Glomerular endothelial cell (primary cell): ENCODE measurements around the gene SGSM2. TPM values are rescaled to one million over a fixed set of nuclear protein-coding genes. Genes with fewer than 3 reads are reported as not detected.

Source experiments
- DNase-seq: peaks from one replicate; pipeline ENCODE4 v3.0.0-alpha.2; 2011; ENCODE audit warnings: low read depth, low spot score; ENCODE audit errors: extremely low read depth
- total RNA-seq: library from RNA; depleted of rRNA; stranded (reverse); fragments of >200 nt; gene quantifications from 2 replicates; pipeline ENCODE4 v1.2.3, GENCODE V29; 2015

SGSM2 gene
- total RNA-seq, 1 donor from 2014 or later, result 61.4 TPM

DNA sequence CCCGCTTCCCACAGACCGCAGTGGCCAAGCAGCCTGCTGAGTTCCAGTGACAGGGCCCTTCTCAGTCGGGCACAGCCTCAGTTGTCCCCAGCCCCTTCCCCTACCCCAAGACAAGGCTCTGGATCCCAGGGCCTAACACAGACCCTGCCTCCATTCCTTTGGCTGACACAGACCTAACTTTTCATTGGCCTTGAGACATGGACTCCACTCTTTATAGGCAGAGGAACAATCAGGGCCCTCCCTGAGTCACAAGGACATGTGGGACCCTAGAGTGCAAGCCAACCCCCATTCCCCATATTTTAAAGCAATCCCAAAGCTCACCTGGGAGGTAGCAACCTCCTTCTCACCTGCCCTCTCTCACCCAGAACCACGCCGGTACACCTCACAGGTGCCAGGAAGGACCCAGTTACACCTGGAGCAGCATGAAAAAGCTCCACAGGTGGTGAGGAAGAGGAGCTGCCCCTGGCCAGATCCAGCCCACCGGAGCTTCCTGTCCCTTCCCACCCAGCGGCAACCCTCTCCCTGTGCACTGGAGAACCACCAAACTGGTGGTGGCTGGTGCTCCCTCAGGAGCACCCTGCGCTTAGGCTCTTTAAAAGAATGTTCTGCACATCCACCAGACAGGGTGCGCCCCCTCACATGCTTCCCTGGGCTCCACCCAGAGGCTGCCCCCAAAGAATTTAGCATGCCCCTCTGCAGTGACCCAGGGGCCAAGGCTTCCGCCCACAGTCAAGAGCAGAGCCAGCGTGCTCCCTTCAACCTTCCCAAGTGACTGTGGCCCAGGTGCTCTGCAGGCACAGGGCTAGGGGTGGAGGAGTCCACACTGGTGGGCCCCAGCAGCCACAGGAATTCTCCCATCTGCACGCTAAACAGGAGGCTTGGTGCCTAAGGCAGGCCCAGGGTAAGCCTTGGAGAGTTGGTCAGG, 60.2 kb downstream of the SGSM2 start:
- no peak for DNase-seq

DNA sequence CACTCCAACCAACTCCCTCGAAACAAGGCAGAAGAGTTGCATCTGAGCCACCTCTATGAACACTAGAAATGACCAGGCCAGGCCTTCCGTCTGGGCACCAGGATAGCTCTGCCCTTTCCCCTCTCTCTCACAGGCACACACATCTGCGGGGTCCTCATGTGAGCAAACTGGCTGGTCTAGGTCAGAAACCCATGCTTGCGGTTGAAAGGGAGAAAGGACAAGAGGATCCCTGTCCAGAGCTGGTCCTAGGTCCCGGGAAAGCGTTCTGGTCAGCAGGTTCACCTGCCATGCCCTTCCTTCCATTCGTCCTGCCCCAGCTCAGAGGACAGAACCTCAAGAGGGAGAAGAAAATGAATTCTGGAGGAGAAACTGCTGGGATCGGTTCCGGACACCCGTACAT, 60.9 kb downstream of the SGSM2 start:
- DNase-seq, result no peak

DNA sequence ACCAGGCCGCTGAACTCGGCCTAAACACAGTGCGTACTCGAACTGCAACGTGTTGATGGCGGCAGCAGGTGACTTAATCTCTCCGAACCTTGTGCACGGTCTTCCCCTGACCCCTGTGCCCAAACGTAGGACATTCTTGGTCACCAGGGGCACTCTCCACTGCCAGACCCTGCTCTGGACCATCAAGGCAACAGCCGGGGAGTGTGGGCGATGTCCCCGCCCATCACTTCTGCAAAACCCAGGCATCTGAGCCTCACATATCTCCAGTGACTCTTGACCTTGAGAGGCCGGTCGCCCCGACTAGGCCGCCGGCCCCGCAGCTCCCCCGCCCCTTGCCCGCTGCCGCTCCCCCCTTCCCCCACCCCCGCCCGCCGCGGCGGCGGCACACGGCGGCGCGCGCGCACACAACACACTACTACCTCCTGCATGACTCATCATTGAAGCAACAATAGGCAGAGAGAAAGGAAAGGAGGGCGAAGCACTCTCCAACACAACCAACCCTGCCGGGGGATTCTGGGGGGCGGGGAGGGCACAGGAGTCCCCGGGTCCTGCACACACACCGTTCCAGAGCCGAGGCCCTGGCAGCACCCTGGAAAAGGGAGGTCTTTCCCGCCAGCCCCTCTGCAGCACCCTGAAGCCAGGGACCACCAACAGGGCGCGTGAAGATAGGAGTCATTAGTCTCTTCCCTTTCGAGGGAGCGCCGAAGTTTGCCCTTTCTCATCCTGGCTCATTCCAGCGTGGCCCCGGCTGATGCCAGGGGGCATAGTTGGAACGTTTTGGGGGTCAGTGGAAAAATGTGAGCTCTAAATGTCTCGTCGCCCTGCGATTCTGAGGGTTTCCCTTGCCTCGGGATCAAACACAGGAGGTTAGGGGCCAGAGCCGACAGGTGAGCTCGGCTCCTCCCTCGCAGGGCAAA, 61.6 kb downstream of the SGSM2 start:
- DNase-seq, result no peak

DNA sequence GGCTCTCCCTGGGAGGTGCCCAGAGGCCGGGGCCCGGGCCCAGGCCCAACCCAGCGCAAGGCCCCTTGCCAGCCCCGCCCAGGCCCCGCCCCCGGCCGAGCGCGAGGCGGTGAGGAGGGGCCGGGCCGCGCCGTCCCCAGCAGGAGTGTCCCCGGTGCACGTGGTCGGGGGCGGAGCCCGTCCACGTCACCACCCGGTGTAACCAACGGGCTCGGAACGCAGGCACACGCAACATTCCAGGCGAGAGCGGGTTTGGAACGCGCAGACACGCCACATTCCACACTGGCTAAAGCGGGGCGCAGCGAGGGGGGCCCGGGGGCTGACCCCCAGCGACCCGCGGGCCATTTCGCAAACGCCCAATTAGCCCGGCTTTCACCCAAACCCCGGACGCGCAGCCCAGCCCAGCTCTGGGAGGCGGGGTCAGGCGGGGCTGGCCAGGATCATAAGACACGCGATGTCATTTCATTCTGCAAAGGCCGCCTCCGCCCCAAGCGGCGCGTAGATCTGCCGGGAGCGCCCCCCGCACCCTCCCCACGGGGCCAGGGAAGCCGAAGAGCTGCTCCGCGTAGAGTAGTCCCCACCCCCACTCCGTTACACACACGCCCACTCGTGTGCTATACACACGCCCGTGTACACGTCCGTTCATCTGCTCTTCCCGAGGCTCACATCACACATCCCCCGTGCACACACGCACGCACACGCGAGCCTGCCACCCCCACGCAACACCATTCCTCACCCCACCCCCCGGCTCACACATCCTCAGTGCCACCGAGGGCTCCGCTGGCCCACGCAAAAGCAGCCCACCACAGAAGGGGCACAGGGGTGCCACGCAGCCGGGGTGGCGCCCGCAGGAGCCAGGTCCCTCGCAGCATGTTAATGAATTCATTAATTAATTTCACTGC, 62.5 kb downstream of the SGSM2 start:
- DNase-seq, result no peak

DNA sequence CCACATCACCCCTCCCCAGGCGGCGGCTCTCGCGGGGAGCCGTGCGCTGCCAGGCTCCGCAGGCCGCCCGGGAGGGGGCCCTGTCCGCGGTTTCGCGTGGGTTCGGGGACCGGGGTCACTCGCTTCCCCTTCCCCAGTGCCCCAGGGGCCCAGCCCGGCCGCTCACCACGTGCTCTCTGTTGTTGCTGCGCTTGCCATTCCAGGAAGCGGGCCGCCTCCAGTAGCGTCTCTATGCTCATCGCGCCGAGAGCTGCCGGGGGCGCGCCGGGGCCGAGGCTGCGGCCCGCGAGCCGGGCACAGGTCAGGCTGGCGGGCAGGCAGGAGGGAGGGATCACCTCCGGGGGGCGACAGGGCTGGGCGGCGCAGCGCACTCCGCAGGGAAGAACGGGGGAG, 63.2 kb downstream of the SGSM2 start:
- DNase-seq, result no peak

DNA sequence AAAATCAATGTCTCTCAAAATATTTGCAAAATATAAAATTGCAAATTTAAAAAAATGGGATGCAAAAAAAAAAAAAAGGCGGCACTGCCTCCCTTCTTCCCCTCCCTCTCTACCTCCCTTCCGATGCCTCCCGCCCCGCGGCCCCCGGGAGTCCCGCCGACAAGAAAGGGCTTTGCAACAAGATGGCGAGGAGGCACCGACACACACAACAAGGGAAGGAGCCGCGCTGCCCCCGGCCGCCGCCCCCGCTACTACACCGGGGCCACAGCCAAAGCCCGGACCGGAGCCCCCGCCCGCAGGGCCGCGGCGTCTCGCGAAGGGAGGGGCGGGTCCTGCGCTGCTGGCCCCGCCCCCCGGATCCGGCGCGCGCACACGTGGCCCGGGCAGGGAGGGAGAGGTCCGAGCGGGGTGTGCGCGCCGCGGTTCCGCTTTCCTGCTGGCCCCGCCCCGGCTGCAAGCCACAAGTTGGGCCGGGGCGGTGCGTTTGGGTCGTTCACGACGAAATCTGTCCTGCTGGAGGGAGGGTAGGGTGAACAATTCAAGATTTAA, 63.6 kb downstream of the SGSM2 start, which contains the start of gene MNT:
TSS of gene MNT (minus strand) at position 184 of the 549 bp plus-strand sequence. CDS start 348 bp downstream, outside the sequence.
- DNase-seq, result no peak

DNA sequence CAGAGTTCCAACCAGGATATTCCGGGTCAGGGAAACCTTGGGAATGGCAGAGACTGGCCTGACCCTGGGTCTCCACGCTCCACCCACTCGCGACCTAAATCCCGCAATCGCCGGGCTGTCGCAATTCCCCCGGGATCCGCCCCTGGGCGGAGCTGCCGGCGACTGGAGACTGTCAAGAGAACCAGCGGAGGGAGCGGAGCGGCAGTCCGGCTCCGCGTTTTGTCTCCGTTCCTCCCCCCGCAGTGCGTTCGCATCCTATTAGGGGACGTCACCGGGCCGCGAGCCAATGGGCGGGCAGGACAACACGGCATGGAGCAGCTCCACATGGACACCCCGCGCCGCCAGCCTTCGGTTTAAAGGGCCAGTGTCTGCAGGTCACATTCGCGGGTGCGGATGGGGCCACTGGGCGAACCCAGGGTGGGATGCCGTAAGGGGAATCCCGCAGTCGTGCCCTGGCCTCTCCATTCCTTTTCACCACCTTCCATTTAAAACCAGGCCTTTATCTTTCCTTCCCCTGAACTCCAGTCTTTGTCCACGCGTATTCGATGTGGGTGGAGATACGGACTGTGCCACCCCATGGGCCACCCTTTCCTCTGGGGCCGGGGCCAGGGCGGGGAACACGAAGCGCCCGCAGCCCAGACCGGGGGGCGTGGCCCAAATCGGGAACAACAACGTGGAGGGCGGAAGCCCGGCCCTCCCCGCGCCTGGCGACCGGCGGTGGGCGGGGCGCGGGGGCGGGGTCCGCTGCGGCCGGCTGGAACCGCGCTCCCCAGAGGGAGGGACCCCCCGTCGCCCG, 64.3 kb downstream of the SGSM2 start:
- DNase-seq, result peak; percentile 89

DNA sequence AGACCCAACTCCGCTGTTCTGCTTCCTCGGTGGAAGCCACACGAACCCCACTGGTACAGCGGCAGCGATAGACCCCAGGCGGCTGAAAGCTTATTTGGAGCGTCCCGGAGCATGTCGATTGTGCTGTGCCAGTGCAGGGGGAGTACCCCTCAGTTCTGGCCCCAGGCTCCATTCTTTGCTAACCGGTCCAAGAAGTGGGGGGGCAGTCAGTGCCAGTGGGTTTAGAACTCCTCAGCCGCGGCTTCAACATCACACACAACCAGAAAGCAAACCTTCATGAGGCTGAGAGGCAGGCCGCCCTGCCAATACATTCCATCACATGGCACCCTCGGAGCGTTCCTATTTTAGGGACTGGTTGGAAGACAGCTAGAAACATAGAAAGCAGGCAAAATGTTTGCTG, 65.2 kb downstream of the SGSM2 start:
- no peak for DNase-seq

DNA sequence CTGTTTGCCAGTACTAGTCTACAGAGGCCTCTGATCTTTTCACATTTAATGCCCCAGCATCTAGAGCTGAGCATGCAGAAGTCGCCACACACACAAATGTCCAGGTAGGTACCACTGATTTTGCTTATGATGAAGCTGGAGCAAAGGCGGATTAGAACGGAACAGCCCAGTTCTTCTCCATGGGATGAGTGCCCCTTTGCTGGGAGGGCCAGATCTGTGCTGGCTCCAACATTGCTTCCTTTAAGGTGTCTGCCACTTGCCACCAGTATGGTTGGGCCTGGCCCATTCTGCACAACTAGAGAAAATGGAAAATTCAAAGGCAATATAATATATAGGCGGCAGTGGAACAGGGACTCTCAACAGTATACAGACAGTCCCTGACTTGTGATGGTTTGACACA, 65.7 kb downstream of the SGSM2 start:
- DNase-seq, result no peak

DNA sequence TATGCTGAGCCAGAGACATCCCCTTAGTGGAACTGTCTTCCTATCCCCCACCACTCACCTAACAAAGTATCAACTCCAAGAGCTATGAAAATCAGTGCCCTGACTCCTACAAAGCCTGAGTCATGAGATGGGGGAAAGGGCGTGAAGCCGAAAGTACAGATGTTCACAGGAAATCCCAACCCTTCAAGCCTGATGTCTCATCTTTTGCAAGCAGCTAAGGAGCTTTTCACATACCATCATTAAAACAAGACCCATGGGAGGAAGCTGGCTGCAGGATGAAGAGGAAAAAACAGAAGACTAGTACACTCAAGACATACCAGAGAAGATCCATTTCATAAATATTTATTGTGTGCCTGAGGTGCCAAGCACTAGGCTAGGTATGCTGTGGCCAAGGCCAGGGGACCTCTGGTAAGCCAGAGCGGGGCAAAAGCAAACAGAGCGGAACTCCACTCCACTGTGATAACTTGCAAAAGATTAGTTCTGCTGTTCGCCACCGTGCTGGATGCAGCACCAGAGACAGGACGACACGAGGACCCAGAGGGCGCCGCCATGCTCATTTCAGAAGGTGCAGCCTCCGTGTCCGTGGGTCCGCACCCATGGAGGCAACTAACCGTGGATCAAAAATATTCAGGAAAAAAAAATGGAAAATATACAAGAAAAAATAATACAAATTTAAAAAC, 68.1 kb downstream of the SGSM2 start:
- DNase-seq, result no peak

DNA sequence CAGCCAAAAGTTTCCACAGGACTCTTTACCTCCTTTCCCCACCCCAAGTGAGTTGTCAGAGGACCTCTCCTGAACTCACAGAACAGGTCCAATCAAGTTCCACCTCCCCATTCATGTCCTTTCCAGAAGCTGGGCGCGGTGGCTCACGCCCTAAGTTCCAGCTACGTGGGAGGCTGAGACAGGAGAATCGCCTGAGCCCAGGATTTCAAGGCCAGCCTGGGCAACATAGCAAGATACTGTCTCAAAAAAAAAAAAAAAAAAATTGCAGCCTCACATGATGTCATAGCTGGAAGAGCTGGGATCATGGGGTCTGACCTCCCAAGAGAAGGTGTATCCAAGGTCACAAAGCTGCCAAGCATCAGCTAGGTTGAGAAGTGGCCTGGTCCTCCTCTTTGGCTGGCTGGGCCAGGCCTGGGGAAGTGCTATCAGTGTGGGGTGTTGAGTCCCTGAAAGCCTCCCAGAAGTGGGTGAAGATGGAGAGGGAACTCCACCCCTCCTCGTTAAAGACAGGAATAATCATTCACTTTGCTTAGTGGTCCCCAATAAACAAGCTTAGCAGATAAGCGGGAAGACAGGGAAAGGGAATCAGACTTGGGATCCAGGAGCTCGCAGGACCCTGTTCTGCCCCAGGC, 69.1 kb downstream of the SGSM2 start:
- DNase-seq, result no peak

DNA sequence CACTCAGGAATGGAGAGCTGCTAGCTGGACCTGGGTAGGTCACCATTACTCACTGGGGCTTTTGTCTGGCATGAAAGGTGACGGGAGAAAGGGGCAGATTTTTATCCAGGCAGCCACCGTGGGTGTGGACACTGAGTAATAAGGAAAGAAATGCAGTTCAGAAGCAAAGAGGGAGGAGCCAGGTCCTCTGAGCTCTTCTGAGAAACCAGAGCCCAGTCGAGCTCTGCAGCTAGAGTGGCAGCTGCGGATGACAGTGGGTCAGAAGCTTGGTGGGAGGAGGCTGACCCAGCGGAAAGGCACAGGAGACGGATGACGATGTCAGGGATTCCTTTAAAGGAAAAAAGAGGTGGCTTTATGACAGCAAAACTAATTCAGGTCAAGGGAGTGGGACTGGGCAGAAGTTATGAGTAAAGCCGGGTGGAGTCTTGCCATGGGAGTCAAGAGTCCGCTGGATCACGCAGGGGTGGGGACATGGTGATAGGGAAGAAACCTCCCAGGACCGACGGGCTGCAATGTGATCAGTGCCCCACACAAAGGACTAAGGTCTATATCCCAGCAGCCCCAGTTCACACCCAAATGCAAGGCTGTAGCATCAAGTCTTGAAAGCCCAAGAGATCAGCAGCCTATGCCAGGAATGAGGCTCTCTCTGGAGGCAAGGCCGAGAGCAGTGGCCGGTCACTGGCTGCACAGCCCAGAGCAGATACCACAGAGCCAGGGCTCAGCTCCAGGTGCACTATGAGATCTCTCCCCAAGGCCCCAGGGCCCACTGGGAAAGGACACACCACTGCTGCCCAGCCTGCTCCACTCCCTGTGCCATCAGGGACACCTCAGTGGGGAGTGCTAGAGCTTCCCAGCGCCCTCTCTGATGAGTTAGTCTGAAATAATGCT, 69.8 kb downstream of the SGSM2 start:
- no peak for DNase-seq

DNA sequence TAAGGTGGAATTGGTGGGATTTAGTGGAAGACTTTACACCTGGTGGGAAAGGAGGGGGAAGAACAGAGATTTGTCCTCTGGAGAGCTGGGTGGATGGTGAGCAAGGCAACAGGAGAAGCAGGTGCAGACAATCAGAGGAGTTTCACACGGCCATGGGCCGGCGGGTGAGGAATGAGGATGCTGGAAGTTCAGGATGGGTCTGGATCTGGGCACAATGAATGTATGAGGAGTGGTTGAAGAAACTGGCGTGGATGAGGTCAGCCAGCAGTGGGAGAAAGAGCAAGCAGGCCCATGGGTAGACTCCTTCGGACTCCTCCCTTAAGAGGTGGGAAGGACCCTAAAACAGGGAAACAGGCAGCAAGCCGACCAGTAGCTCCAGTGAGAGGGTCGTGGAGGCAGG, 73.7 kb downstream of the SGSM2 start:
- no peak for DNase-seq

DNA sequence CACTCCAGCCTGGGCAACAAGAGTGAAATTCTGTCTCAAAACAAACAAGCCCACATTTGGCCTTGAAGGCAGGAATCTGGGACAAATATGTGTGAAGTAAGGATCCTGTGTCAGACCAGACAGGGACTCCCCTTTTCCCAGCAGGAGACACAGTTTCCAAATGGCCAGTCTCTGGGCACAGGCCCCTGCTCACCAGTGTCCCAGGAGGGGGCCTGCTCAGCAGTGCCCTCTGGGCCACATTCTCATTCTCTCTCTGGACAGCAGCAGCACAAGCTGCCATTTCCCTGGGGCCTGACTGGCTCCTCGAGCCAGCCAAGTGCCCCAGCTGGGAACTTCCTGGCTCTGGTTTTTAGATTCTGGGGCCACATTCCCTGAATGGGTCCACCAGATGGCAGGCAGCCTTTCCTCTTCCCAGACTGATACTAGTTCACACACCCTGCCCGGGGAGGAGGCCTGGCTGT, 75.3 kb downstream of the SGSM2 start:
- no peak for DNase-seq

DNA sequence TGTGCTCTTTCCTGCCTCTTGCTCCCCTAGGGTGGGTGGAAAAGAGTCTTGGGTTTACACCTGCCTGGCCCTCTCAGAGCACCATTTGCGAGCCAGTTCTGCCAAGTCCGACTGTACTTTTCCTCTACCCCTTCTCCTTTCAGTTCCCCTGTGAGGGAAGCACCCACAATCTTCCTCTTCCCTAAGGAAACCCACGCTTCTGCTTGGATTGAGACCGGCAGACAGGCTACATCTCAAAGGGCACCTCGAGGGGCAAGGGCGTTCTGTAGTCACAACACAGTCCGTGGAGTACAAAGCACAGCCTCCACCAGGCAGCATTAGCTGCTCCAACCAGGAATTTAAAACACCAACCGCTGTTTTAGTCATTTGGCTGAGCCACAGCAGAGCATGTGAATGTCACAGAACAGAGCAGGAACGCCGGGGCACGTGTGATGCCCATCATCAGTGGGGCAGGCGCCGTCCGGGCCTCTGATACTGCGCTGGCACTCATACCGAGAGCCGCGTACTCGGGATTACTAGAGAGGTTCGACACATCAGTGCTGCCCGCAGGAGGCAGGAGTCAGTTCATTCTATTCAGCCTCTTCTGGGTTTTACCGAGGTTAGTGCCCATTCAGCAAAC, 77.3 kb downstream of the SGSM2 start:
- DNase-seq, result no peak

DNA sequence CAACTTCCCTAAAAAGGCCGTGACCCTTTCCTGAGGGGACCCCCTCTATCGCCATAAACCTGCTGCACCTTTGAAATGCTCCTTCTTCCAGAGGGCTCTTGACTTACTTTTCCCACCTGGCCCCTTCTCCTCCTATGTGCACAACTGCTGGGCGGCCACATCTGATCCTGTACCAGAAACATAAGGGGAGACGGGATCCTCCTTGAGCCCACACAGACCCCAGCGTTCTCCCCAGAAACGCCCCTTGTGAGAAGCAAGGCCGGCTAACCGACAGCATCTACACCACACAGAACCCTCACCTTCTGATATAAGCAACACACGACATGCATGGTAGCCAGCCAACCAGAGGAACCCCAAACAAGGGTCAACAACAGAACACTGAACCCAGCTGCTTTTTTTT, 77.8 kb downstream of the SGSM2 start:
- DNase-seq, result no peak
